GM19351 (cell line): ENCODE measurements around the gene SCYGR6.
"Not testable (repeated sequence)": the region's sequence is repeated elsewhere in the genome, so short reads cannot be mapped to it uniquely, and the experiment has no call there.

Experiments used
- ATAC-seq: cut with Tn5 transposase; IDR thresholded peaks from one replicate; pipeline ENCODE4 v1.9.1; 2021; ENCODE audit warnings: mild to moderate bottlenecking, moderate library complexity; ENCODE audit not compliant: unreplicated experiment

The SCYGR6 gene

GRCh38 chr2:227724394-227725039 is at the start of gene SCYGR6:
Gene SCYGR6, minus strand, starts transcription at chr2:227724757. Its CDS starts 0 bp downstream, at chr2:227724757.
- no peak for ATAC-seq

GRCh38 chr2:227774011-227774624 is 49.6 kb upstream of the SCYGR6 start:
- ATAC-seq: peak; percentile 78

GRCh38 chr2:227772932-227773331 is 48.4 kb upstream of the SCYGR6 start:
- no peak for ATAC-seq

GRCh38 chr2:227772197-227772661 is 47.7 kb upstream of the SCYGR6 start:
- no peak for ATAC-seq

GRCh38 chr2:227767830-227768229 is 43.3 kb upstream of the SCYGR6 start:
- no peak for ATAC-seq

GRCh38 chr2:227766373-227766883 is 41.9 kb upstream of the SCYGR6 start:
- peak; percentile 99 for ATAC-seq

GRCh38 chr2:227765788-227766372 is 41.3 kb upstream of the SCYGR6 start:
- ATAC-seq: peak; percentile 18

GRCh38 chr2:227761740-227762476 is 37.4 kb upstream of the SCYGR6 start:
- no peak for ATAC-seq

GRCh38 chr2:227759411-227760118 is 35.0 kb upstream of the SCYGR6 start:
- no peak for ATAC-seq

- not testable (repeated sequence) for ATAC-seq
Observed at GRCh38 chr2:227756261-227756660, 31.7 kb upstream of the SCYGR6 start.

- ATAC-seq: peak; percentile 57
Observed at GRCh38 chr2:227748079-227748478, 23.5 kb upstream of the SCYGR6 start.

GRCh38 chr2:227745594-227745993 is 21.0 kb upstream of the SCYGR6 start, which contains the start of gene SCYGR8:
Gene SCYGR8, plus strand, starts transcription at chr2:227745894. Its CDS starts 0 bp downstream, at chr2:227745894.
- no peak for ATAC-seq

- not testable (repeated sequence) for ATAC-seq
Observed at GRCh38 chr2:227740705-227741104, 16.1 kb upstream of the SCYGR6 start.

- ATAC-seq: no peak
Observed at GRCh38 chr2:227739351-227739750, 14.8 kb upstream of the SCYGR6 start.

- no peak for ATAC-seq
Observed at GRCh38 chr2:227728035-227728434, 3.5 kb upstream of the SCYGR6 start, which contains the start of gene SCYGR7. Gene SCYGR7, plus strand, starts transcription at chr2:227728335. Its CDS starts 0 bp downstream, at chr2:227728335.

GRCh38 chr2:227722821-227723220 is 1.7 kb downstream of the SCYGR6 start:
- not testable (repeated sequence) for ATAC-seq

- no peak for ATAC-seq
Observed at GRCh38 chr2:227720680-227721079, 3.9 kb downstream of the SCYGR6 start.

- ATAC-seq: no peak
Observed at GRCh38 chr2:227719641-227720040, 4.9 kb downstream of the SCYGR6 start.

GRCh38 chr2:227717687-227718567 is 6.6 kb downstream of the SCYGR6 start, which contains the start of gene SLC19A3:
Gene SLC19A3, minus strand, starts transcription at chr2:227718028. Its CDS starts 15,710 bp downstream, at chr2:227702318.
- no peak for ATAC-seq
